Fibroblast of mammary gland (primary cell): Measurements from ENCODE around the gene C21orf58.

Source experiments
- DNase-seq: peaks from one replicate; pipeline ENCODE4 v3.0.0-alpha.2; 2010; ENCODE audit warnings: low read depth
- H3K4me3 ChIP-seq: 2 replicates; pipeline ENCODE4 v1.5.1; 2011; ENCODE audit warnings: low read depth, mild to moderate bottlenecking, low read length, moderate library complexity; ENCODE audit not compliant: control insufficient read depth
- CTCF ChIP-seq: conservative IDR thresholded peaks from 2 replicates; pipeline ENCODE4 v1.5.1; 2011; ENCODE audit warnings: low read depth, low read length, inconsistent platforms; ENCODE audit not compliant: control insufficient read depth, insufficient read depth

The C21orf58 gene

GRCh38 chr21:46326110-46326703 lies 2.5 kb upstream of the C21orf58 start:
- H3K4me3 ChIP-seq: no peak overlapping the region
- no peak for TF ChIP-seq CTCF
- no peak for DNase-seq

GRCh38 chr21:46325073-46325912 lies 1.6 kb upstream of the C21orf58 start:
- peak overlapping the region; percentile 65 for H3K4me3 ChIP-seq
- peak; percentile 31 for TF ChIP-seq CTCF
- peak; percentile 40 for DNase-seq

- no peak for TF ChIP-seq CTCF
- H3K4me3 ChIP-seq: peak overlapping the region; percentile 85
- DNase-seq: peak; percentile 69
Observed at GRCh38 chr21:46324390-46325072, 861 bp upstream of the C21orf58 start.

- DNase-seq: no peak
- H3K4me3 ChIP-seq: peak overlapping the region; percentile 79
- TF ChIP-seq CTCF: no peak
Observed at GRCh38 chr21:46323227-46323709, 402 bp downstream of the C21orf58 start.

- no peak for TF ChIP-seq CTCF
- H3K4me3 ChIP-seq: peak overlapping the region; percentile 79
- DNase-seq: peak; percentile 38
Observed at GRCh38 chr21:46322351-46323226, 1.1 kb downstream of the C21orf58 start.

GRCh38 chr21:46320331-46320801 lies 3.3 kb downstream of the C21orf58 start:
- TF ChIP-seq CTCF: no peak
- DNase-seq: peak; percentile 1
- H3K4me3 ChIP-seq: no peak overlapping the region
